ENCODE measurements around the gene CNOT3.

DNA sequence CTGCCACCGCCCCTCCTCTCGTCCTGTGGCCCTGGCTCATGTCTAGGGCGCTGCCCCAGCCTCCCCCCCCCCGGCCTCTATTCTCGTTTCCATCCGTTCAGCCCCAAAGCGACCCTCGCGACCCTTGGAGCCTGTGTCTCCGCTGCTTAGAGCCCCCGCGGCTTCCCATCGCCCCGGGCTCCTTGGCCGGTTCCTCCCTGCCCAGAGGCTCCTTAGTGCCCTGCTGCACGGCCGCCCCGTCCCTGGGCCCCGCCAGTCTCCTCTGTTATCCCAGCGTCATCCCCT is 9.2 kb upstream of the CNOT3 start:
- no peak for TF ChIP-seq POLR2A (IDR thresholded peaks at IDR 0.05)
- TF ChIP-seq, protein P1, sequence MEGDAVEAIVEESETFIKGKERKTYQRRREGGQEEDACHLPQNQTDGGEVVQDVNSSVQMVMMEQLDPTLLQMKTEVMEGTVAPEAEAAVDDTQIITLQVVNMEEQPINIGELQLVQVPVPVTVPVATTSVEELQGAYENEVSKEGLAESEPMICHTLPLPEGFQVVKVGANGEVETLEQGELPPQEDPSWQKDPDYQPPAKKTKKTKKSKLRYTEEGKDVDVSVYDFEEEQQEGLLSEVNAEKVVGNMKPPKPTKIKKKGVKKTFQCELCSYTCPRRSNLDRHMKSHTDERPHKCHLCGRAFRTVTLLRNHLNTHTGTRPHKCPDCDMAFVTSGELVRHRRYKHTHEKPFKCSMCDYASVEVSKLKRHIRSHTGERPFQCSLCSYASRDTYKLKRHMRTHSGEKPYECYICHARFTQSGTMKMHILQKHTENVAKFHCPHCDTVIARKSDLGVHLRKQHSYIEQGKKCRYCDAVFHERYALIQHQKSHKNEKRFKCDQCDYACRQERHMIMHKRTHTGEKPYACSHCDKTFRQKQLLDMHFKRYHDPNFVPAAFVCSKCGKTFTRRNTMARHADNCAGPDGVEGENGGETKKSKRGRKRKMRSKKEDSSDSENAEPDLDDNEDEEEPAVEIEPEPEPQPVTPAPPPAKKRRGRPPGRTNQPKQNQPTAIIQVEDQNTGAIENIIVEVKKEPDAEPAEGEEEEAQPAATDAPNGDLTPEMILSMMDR (IDR thresholded peaks at IDR 0.05) = no peak

All from prostate gland (tissue), 2 donors.